Neutrophil (primary cell): ENCODE results near the gene CHST8.

Experiments
- H3K27ac ChIP-seq: fragments of 200-600 bp; sonication (generic); 2 replicates; pipeline ENCODE4 v1.5.1; 2016; ENCODE audit warnings: mild to moderate bottlenecking, moderate library complexity
- H3K27me3 ChIP-seq: fragments of 200-600 bp; sonication (generic); 2 replicates; pipeline ENCODE4 v1.6.0; 2016; ENCODE audit warnings: mild to moderate bottlenecking
- H3K36me3 ChIP-seq: fragments of 200-600 bp; sonication (generic); 2 replicates; pipeline ENCODE4 v1.5.1; 2017
- H3K4me1 ChIP-seq, 2 experiments: fragments of 200-600 bp in 1 of 2; sonication (generic) in 1 of 2; 1 replicate in 1 of 2; 2 replicates in 1 of 2; pipeline versions ENCODE4 v1.5.1 to v1.6.1; 2013 to 2016; ENCODE audit warnings: low read depth in 1 of 2, low read length in 1 of 2, mild to moderate bottlenecking in 1 of 2, moderate library complexity in 1 of 2; ENCODE audit not compliant: control insufficient read depth in 1 of 2, insufficient read depth in 1 of 2
- H3K4me3 ChIP-seq, 2 experiments: fragments of 200-600 bp in 1 of 2; sonication (generic) in 1 of 2; 1 replicate in 1 of 2; 2 replicates in 1 of 2; pipeline ENCODE4 v1.5.1; 2013 to 2016; ENCODE audit warnings: low read depth in 1 of 2, low read length in 1 of 2, mild to moderate bottlenecking in 1 of 2, moderate library complexity in 1 of 2
- H3K9me3 ChIP-seq: fragments of 200-600 bp; sonication (generic); 2 replicates; pipeline ENCODE4 v1.5.1; 2016
- CTCF ChIP-seq: fragments of 200-600 bp; sonication (generic); IDR thresholded peaks from 2 replicates; pipeline ENCODE4 v1.5.1; 2016; ENCODE audit warnings: antibody characterized with exemption

Gene CHST8

GRCh38 chr19:33749619-33750175, 127.9 kb downstream of the CHST8 start:
- Histone ChIP-seq H3K9me3 (no peaks in the 10 kb centered on the region), H3K4me3 (no peak overlapping the region), H3K36me3 (no peaks in the 10 kb centered on the region), H3K27me3 (no peaks in the 10 kb centered on the region), H3K4me1 (no peaks in the 10 kb centered on the region), H3K27ac (no peak overlapping the region)
- no peak for TF ChIP-seq CTCF

- no peaks in the 10 kb centered on the region for H3K4me1 ChIP-seq
- no peak for TF ChIP-seq CTCF
- no peaks in the 10 kb centered on the region for H3K27me3 ChIP-seq
- H3K9me3 ChIP-seq = no peaks in the 10 kb centered on the region
- H3K36me3 ChIP-seq = no peaks in the 10 kb centered on the region
- no peak overlapping the region for H3K27ac ChIP-seq
- no peak overlapping the region for H3K4me3 ChIP-seq
Observed at GRCh38 chr19:33750587-33751435, 129.1 kb downstream of the CHST8 start.

GRCh38 chr19:33751436-33751770, 129.7 kb downstream of the CHST8 start:
- Histone ChIP-seq H3K27ac (no peak overlapping the region), H3K27me3 (no peaks in the 10 kb centered on the region), H3K4me3 (no peak overlapping the region), H3K4me1 (no peaks in the 10 kb centered on the region), H3K36me3 (no peaks in the 10 kb centered on the region), H3K9me3 (no peaks in the 10 kb centered on the region)
- no peak for TF ChIP-seq CTCF

GRCh38 chr19:33752018-33752800, 130.5 kb downstream of the CHST8 start:
- H3K4me3 ChIP-seq = no peak overlapping the region
- no peaks in the 10 kb centered on the region for H3K9me3 ChIP-seq
- no peaks in the 10 kb centered on the region for H3K27me3 ChIP-seq
- H3K27ac ChIP-seq = no peak overlapping the region
- no peak for TF ChIP-seq CTCF
- H3K36me3 ChIP-seq = no peaks in the 10 kb centered on the region
- H3K4me1 ChIP-seq = no peaks in the 10 kb centered on the region

- no peaks in the 10 kb centered on the region for H3K36me3 ChIP-seq
- H3K9me3 ChIP-seq = no peaks in the 10 kb centered on the region
- no peak overlapping the region for H3K27ac ChIP-seq
- no peak overlapping the region for H3K4me3 ChIP-seq
- TF ChIP-seq CTCF = no peak
- no peaks in the 10 kb centered on the region for H3K4me1 ChIP-seq
- no peaks in the 10 kb centered on the region for H3K27me3 ChIP-seq
Observed at GRCh38 chr19:33752945-33753344, 131.2 kb downstream of the CHST8 start.
